Measurements from ENCODE around the gene TMED7.

The TMED7 gene

GRCh38 chr5:115627295-115627865 is 1.5 kb upstream of the TMED7 start:
- no peak for DNase-seq (ENCODE audit: low read depth)

DNA sequence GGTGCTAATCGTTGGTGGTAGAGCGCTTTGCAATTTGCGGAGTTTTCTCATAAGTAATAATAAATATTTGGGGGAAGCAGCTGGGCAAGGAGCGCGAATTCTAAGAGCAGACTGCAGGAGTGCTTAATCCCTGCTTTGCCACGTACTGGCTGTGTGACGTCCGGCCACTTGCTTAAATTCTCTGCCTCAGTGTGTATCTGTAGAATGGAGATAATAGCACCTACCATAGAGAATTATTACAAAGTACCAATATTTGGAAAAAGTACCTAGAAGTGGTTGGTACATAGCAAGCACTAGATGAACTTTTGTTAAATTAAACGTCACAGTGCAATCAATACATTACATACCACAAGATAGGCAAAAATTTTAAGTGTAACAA is 598 bp upstream of the TMED7 start:
- DNase-seq (ENCODE audit: low read depth): no peak

- no peak for DNase-seq (ENCODE audit: low read depth)
Observed at GRCh38 chr5:115624994-115625393, 842 bp downstream of the TMED7 start.

- no peak for DNase-seq (ENCODE audit: low read depth)
Observed at GRCh38 chr5:115623658-115624057, 2.2 kb downstream of the TMED7 start.

- DNase-seq (ENCODE audit: low read depth): no peak
Observed at GRCh38 chr5:115621365-115621900, 4.4 kb downstream of the TMED7 start.

DNA sequence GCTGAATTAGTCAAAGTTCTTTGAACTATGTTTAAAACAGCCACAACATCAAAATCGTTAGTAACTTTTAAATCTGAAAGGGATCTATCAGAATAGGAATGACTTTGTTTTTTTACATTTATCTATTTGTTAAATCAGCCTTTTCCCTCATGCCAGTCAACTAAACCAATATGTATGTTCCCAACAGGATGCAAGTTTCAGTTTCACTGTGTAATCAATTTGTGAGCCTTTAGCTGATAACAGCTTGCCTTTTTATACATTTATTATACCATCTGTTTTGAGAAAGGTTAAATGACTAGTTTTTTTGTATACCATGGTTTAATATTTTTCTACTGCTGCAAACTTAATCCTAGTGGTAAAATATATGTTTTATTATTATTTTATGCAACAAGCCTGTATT is 8.9 kb downstream of the TMED7 start:
- no peak for DNase-seq (ENCODE audit: low read depth)

- no peak for DNase-seq (ENCODE audit: low read depth)
Observed at GRCh38 chr5:115616472-115616871, 9.4 kb downstream of the TMED7 start.

- DNase-seq (ENCODE audit: low read depth): no peak
Observed at GRCh38 chr5:115611873-115612272, 14.0 kb downstream of the TMED7 start.

DNA sequence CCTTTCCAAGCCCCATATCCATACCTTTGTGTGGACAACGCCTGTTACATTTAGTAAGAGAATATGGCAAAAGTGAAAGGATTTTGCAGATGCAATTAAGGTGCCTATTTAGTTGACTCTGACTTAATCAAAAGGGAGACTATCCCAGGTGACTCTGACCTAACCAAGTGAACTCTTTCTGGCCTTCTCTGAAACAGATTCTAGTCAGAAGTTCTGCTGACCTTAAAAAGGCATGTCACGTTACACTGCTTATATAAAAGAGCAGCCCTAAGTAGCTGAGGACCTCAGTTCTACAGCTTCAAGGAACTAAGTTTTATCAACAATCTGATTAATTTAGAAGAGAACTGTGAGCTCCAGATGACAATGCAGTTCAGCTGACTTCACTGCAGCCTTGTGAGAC is 17.9 kb downstream of the TMED7 start:
- DNase-seq (ENCODE audit: low read depth): no peak

DNA sequence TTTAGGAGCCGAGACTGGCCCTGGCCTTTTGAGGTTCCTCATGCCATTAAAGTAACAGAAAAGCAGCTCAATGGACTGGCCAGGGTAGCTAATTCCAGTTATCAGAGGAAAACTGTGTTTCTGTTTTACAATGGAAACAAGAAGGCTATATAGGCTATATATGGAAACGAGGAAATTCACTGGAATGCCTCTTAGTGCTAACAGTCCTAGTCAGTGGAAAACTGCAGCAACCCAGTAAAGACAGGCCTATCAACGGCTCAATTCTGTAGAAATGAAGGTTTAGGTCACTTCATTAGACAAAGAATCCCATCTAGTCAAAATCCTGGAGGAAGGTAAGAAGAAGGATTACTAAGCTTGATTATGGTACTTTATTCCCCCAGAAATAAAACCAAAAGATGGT is 20.4 kb downstream of the TMED7 start:
- no peak for DNase-seq (ENCODE audit: low read depth)

GRCh38 chr5:115602591-115603125 is 23.2 kb downstream of the TMED7 start:
- no peak for DNase-seq (ENCODE audit: low read depth)

DNA sequence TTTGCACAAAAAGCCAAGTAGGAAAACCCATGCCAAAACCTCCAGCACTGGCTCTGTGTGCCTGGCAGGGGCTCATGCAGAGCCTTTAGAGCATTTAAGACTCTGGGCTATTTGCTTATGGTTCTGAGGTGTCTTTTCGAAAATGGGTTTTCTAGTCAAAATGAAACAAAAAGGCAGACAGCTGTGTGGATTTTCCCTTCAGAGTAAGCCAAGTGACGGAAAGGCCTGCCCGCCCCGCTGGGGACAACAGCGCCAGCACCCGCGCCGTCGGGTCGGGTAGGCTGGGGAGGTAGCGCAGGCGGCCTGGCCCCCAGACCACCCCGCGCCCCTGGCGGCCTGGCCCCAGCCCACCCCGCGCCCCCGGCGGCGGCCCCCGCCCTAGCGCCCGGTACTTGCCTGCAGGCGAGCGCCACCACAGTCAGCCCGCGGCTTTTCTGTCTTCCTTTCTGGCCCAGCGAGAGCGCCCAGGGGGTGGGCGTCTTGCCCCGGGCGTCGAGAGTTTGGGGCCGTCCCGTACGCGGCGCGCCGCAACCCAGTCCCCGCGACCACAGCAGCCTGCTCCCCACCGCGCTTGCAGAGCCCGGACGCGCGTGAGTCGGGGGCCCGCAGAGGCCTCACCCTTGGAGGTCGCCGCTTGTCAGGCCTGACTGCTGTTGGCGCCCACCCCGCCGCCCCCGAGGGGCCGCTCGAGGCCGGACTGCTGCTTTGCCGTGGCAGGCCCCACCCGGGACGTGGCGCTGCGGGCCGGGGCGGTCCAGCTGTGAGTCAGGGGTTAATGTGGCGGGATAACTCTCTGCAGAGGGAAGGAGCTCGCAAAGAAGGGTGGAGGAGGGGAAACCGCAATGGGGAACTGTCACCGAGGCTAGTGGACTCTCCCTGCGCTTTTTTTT is 23.9 kb downstream of the TMED7 start, which contains the start of gene TICAM2:
TSS of gene TICAM2 (minus strand) at position 779 of the 890 bp plus-strand sequence. CDS start 21,223 bp downstream, outside the sequence.
- peak; percentile 43 for DNase-seq (ENCODE audit: low read depth)

- no peak for DNase-seq (ENCODE audit: low read depth)
Observed at GRCh38 chr5:115600766-115601165, 25.1 kb downstream of the TMED7 start.

GRCh38 chr5:115599924-115600323 is 25.9 kb downstream of the TMED7 start:
- DNase-seq (ENCODE audit: low read depth): no peak

DNA sequence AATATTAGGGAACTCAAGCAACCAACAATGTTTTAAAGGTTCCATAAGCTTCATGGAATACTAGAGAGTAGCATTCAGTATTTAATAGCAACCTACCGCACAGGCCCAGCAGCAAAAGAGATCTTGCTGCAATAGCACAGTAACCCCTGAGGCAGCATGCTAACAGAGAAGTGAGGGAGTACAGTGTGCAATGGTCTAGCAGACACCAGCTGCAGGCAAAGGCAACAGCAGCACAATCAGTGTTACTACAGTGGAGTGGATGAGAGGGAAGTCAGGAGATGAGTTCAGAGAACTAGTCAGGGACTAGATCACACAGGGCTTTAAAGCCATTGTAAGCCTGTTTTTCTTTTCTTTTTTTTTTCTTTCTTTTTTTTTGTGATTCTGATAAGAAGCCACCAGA is 26.3 kb downstream of the TMED7 start:
- no peak for DNase-seq (ENCODE audit: low read depth)

GRCh38 chr5:115594128-115595047 is 31.4 kb downstream of the TMED7 start:
- DNase-seq (ENCODE audit: low read depth): no peak

DNA sequence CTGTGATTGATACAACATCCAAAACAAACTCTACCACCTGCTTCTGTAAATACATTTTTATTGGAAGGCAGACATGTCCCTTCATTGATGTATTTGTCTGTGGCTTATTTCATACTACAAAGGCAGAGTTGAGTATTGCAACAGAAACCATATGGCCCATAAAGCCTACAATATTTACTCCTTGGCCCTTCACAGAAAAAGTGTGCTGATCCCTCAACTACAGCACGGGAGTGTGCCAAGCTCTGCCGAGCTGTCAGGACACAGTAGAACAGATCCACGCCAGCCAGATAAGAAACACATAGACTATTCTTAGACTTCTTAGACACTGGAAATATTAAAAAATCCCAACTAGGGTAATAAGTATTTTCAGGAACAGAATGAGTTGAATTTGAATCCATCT is 36.8 kb downstream of the TMED7 start:
- DNase-seq (ENCODE audit: low read depth): no peak

- no peak for DNase-seq (ENCODE audit: low read depth)
Observed at GRCh38 chr5:115588640-115589039, 37.2 kb downstream of the TMED7 start.

- DNase-seq (ENCODE audit: low read depth): no peak
Observed at GRCh38 chr5:115586525-115587146, 39.2 kb downstream of the TMED7 start.

DNA sequence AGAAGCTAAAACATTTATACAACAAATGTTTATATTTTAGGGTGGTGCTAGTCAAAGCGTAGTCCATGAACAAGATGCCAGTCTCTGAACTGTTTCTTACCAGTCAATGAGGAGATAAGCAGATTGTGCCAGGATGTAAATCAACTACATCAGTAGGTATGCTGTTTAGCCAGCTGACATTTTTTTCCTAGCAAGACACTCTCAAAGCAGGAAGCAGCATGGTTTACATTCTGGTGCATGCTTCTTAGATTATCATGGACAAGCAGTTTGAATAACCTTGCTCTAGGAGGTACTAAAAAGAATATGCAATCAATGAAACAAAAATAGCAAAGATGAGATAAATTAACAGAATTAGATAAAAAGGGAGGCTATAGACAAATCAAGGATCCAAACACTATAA is 40.6 kb downstream of the TMED7 start:
- DNase-seq (ENCODE audit: low read depth): no peak

GRCh38 chr5:115584501-115584900 is 41.3 kb downstream of the TMED7 start:
- no peak for DNase-seq (ENCODE audit: low read depth)

GRCh38 chr5:115583474-115583873 is 42.4 kb downstream of the TMED7 start:
- DNase-seq (ENCODE audit: low read depth): no peak
